Kidney glomerular epithelial cell (primary cell): ENCODE data around the gene ZNF829.

ENCODE experiments used
- DNase-seq: peaks from one replicate; lab custom pipeline; 2025; lab: John Stamatoyannopoulos, UW

The ZNF829 gene

DNA sequence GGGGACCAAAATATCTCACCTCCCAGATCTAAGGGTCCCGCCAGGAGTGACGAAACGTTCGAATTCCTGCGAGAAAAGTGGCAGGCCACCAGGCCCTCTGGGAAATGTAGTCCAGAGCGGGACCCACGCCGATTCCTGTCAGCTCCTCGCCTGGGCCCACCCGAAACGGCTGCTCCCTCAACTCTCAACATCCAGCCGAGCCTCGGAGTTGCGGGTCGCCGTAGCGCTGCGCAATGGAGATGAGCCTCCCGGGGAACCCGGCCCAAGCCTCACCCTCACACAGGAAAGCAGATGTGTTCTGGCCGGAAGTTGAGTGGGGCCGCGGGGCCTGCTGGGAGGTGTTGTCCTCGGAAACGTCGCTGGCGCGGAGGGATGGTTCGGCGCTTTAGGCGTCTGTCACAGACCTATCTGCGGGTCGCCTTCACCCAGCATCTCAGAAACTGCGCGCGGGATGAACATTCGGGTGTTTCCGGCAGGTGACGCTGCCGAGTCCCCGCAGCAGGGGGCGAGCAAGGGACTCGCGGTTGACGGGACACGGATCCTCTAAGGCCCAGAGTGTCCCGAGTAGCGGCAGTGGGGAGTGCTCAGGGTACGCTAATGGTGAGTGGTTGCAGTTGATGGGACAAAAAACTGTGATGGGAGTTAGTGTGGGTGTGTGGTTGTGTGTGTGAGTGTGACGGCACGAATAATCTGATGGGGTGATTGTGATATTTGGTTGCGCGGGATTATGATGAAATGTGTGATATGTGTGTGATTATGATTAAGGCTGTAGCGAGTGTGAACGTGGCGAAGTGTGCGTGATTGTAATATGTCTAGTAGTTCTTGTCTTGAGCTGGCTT lies at the start of gene ZNF829, which contains the start of gene ZNF568:
Gene ZNF829, minus strand, starts transcription at position 300 of the 839 bp plus-strand sequence. CDS start 1,124 bp downstream, outside the sequence.
Gene ZNF568, plus strand, starts transcription at position 341 of the 839 bp plus-strand sequence. CDS start 6,439 bp downstream, outside the sequence.
- DNase-seq: peak; percentile 86

DNA sequence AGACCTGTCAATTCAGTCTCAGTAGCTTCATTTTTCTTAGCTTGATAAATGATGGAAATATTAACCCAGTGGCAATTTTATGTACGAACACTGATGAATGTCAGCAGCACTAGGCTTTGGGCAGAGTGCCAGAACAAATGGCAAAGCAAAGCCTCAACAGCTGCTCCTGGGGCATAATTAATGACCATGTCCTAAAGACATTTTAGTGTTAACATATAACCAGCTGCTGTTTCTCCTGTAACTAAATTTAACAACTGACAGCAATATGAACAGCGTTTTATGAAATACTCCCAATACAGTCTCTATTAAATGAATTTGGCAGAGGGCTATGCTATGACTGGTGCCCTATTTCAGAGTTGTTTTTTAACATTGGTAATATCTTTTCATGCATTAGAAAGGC lies 47.2 kb upstream of the ZNF829 start:
- DNase-seq: no peak

GRCh38 chr19:36962346-36962745 lies 46.3 kb upstream of the ZNF829 start:
- DNase-seq: no peak

DNA sequence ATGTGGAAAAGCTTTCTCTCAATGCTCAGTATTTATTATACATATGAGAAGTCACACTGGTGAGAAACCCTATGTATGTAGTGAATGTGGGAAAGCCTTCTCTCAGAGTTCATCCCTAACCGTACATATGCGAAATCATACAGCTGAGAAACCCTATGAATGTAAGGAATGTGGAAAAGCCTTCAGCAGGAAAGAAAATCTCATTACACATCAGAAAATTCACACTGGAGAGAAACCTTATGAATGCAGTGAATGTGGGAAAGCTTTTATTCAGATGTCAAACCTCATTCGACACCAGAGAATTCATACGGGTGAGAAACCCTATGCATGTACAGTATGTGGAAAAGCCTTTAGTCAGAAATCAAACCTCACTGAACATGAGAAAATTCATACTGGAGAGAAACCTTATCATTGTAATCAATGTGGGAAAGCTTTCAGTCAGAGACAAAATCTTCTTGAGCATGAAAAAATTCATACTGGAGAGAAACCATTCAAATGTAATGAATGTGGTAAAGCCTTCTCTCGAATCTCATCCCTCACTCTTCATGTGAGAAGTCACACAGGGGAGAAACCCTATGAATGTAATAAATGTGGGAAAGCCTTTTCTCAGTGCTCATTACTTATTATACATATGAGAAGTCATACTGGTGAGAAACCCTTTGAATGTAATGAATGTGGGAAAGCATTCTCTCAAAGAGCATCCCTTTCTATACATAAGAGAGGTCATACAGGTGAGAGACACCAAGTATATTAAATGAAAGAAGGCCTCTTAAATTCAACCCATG lies 34.4 kb upstream of the ZNF829 start:
- DNase-seq: no peak

- no peak for DNase-seq
These were observed 23.1 kb upstream of the ZNF829 start for GRCh38 chr19:36939153-36939552.

DNA sequence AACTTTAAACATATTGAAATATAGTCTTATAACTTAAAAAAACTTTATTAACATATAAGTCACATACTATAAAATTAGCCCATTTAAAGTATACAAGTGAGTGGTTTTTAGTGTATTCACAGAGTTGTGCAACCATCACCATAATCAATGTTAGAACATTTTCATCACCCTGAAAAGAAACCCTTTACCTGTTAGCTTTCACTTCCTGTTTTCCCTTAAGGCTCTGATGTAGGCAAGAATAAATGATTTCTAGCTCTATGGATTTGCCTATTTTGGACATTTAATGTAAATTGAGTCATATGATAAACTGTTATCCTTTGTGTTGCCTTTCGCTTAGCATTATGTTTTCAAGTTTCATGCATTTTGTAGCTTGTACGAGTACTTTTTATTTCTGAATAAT lies 15.6 kb upstream of the ZNF829 start:
- no peak for DNase-seq

DNA sequence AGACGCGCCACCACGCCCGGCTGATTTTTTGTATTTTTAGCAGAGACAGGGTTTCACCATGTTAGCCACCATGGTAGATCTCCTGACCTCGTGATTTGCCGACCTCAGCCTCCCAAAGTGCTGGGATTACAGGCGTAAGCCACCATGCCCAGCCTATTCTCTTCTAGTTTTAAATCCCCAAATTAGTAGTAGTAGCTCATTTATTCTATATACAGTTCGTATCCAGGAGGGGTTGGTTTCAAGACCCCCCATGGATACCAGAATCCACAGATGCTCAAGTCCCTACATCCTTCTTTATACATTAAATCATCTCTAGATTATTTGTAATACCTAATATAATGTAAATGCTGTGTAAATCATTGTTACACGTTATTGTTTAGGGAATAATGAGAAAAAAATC lies 2.0 kb upstream of the ZNF829 start:
- no peak for DNase-seq

DNA sequence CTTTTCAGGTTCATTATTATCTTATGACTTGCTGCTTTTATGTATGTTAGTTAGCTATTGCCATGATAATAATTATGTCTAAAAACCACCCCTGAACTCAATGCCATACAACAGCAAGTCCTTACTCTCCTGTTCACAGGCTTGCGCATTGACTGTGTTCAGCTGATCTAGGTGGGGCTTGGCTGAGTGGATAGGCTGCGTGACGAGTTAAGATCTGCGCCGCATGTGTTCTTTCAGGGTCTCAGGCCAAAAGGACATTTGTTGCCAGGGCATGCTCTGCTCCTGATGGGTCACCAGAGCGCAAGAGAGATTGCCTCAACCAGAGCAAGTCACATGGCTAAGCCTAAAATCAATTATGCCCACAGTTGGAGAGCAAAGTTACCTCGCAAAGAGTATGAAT lies 900 bp upstream of the ZNF829 start:
- DNase-seq: no peak

DNA sequence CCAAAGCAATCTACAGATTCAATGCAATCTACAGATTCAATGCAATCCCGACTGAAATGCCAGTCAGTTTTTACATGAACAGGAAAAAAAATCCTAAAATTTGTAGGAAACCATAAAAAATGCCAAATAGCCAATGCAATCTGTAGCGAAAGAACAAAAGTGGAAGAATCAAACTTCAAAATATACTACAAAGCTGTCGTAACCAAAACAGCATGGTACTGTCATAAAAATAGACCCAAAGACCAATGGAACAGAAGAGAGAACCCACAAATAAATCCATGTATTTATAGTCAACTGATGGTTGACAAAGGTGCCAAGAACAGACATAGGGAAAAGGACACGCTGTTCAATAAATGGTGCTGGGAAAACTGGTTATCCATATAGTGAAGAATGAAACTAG lies 17.7 kb downstream of the ZNF829 start:
- DNase-seq: no peak

- DNase-seq: no peak
These were observed 21.2 kb downstream of the ZNF829 start for GRCh38 chr19:36894849-36895383.

DNA sequence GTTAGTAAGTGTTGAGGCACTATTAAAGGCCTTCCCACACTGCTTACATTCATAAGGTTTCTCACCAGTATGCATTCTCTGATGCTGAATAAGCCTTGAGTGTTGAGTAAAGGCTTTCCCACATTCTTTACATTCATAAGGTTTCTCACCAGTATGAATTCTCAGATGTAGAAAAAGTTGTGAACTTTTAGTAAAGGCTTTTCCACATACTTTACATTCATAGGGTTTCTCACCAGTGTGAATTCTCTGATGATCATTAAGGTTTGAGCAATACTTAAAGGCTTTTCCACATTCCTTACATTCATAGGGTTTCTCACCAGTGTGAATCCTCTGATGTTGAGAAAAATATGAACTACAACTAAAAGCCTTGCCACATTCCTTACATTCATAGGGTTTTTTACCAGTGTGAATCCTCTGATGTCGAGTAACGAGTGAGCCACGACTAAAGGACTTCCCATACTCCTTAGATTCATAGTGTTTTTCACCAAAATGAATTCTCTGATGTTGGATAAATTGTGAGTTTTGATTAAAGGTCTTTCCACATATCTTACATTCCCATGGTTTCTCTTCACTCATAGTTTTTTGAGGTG lies 24.2 kb downstream of the ZNF829 start:
- DNase-seq: no peak

DNA sequence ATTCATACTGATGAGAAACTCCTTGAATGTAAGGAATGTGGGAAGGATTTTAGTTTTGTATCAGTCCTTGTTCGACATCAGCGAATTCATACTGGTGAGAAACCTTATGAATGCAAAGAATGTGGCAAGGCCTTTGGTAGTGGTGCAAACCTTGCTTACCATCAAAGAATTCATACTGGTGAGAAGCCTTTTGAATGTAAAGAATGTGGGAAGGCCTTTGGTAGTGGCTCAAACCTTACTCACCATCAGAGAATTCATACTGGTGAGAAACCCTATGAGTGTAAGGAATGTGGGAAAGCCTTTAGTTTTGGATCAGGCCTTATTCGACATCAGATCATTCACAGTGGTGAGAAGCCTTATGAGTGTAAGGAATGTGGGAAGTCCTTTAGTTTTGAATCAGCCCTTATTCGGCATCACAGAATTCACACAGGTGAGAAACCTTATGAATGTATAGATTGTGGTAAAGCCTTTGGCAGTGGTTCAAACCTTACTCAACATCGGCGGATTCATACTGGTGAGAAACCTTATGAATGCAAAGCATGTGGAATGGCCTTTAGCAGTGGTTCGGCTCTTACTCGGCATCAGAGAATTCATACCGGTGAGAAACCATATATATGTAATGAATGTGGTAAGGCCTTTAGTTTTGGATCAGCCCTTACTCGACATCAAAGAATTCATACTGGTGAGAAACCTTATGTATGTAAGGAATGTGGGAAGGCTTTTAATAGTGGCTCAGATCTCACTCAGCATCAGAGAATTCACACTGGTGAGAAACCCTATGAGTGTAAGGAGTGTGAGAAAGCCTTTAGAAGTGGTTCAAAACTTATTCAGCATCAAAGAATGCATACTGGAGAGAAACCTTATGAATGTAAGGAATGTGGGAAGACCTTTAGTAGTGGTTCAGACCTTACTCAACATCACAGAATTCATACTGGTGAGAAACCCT lies 38.8 kb downstream of the ZNF829 start:
- DNase-seq: no peak

DNA sequence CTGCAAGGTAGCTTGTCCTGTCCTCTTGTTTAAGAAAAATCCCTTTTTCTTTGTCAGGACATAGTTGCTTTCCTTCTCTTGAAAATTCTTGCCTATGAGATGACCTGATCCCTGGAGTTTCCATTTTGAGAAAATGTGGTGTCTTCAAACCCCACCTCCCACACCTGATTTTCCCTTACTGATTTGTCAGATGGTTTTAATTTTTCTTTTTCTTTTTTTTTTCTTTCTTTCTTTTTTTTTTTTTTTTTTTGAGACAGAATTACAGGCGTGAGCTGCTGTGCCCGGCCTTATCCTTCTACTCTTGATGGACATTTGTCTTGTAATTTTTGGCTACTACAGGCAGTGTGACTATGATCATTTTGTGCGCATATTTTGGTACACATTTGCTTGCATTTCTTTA lies 64.2 kb downstream of the ZNF829 start:
- DNase-seq: no peak

GRCh38 chr19:36850559-36851442 lies 65.3 kb downstream of the ZNF829 start, which contains the start of gene ZNF345:
Gene ZNF345 (plus strand): TSS chr19:36850876. CDS start chr19:36876831, 25,955 bp downstream.
- DNase-seq: peak; percentile 87

- DNase-seq: peak; percentile 79
These were observed 66.2 kb downstream of the ZNF829 start for GRCh38 chr19:36849701-36850558.

- DNase-seq: no peak
These were observed 68.1 kb downstream of the ZNF829 start for GRCh38 chr19:36847968-36848367.

GRCh38 chr19:36838784-36839324 lies 77.2 kb downstream of the ZNF829 start:
- no peak for DNase-seq
